Liver (tissue), 9 donors: ENCODE results near the gene LAMA2. TPM values are rescaled to one million over a fixed set of nuclear protein-coding genes. Genes with fewer than 3 reads are reported as not detected.

Experiments used
- DNase-seq: peaks from one replicate; pipeline ENCODE4 v3.0.0-alpha.2; 2017; ENCODE audit warnings: low spot score
- H3K27ac ChIP-seq, 2 donors: one replicate each; pipeline ENCODE4 v1.7.0; 2013; ENCODE audit warnings: inconsistent platforms in 2 of 2, low read length in 2 of 2, control low read depth in 1 of 2, low read depth in 1 of 2, mild to moderate bottlenecking in 1 of 2
- H3K27me3 ChIP-seq, 4 donors: one replicate each; pipeline versions ENCODE4 v1.6.1 to v1.7.0; 2013; ENCODE audit warnings: low read length in 3 of 4, inconsistent platforms in 1 of 4, mild to moderate bottlenecking in 1 of 4, moderate library complexity in 1 of 4; ENCODE audit not compliant: control insufficient read depth in 4 of 4, insufficient read depth in 4 of 4
- H3K36me3 ChIP-seq, 4 donors: one replicate each; pipeline versions ENCODE4 v1.6.1 to v1.7.0; 2013; ENCODE audit warnings: low read length in 3 of 4, mild to moderate bottlenecking in 3 of 4, low read depth in 1 of 4, moderate library complexity in 1 of 4; ENCODE audit not compliant: control insufficient read depth in 4 of 4, insufficient read depth in 3 of 4
- H3K4me1 ChIP-seq, 4 donors: one replicate each; pipeline versions ENCODE4 v1.6.1 to v1.7.0; 2013; ENCODE audit warnings: low read length in 3 of 4, mild to moderate bottlenecking in 3 of 4, moderate library complexity in 1 of 4; ENCODE audit not compliant: control insufficient read depth in 4 of 4, insufficient read depth in 4 of 4
- H3K4me3 ChIP-seq, 3 donors: one replicate each; pipeline versions ENCODE4 v1.6.1 to v1.7.0; 2013; ENCODE audit warnings: low read length in 3 of 3, control low read depth in 1 of 3, low read depth in 1 of 3, mild to moderate bottlenecking in 1 of 3
- H3K9ac ChIP-seq, 2 donors: one replicate each; pipeline ENCODE4 v1.7.0; 2013; ENCODE audit warnings: low read length in 2 of 2, mild to moderate bottlenecking in 2 of 2, moderate library complexity in 2 of 2, control low read depth in 1 of 2, low read depth in 1 of 2
- H3K9me3 ChIP-seq, 4 donors: one replicate each; pipeline versions ENCODE4 v1.6.1 to v1.7.0; 2013; ENCODE audit warnings: low read length in 3 of 4; ENCODE audit not compliant: control insufficient read depth in 4 of 4
- EGR1 ChIP-seq, 2 donors: IDR thresholded peaks; 2 replicates each; pipeline ENCODE4 v1.6.1; 2016 to 2018; ENCODE audit warnings: antibody characterized with exemption in 2 of 2, low read depth in 2 of 2
- FOXA1 ChIP-seq: IDR thresholded peaks from 2 replicates; pipeline ENCODE4 v1.6.1; 2016; ENCODE audit warnings: antibody characterized with exemption
- FOXA2 ChIP-seq: IDR thresholded peaks from 2 replicates; pipeline ENCODE4 v1.6.1; 2016; ENCODE audit warnings: antibody characterized with exemption
- GABPA ChIP-seq, 2 donors: IDR thresholded peaks in 1 of 2; conservative IDR thresholded peaks in 1 of 2; 2 replicates each; pipeline ENCODE4 v1.6.1; 2016; ENCODE audit warnings: antibody characterized with exemption in 2 of 2, mild to moderate bottlenecking in 1 of 2, moderate library complexity in 1 of 2
- HNF4A ChIP-seq, 2 donors: conservative IDR thresholded peaks; 2 replicates each; pipeline ENCODE4 v1.6.1; 2016; ENCODE audit warnings: antibody characterized with exemption in 2 of 2, mild to moderate bottlenecking in 2 of 2
- HNF4G ChIP-seq: IDR thresholded peaks from 2 replicates; pipeline ENCODE4 v1.6.1; 2016; ENCODE audit warnings: antibody characterized with exemption
- JUND ChIP-seq, 2 donors: IDR thresholded peaks; 2 replicates each; pipeline ENCODE4 v1.6.1; 2016; ENCODE audit warnings: antibody characterized with exemption in 2 of 2
- NR2F2 ChIP-seq: IDR thresholded peaks from 2 replicates; pipeline ENCODE4 v1.6.1; 2016; ENCODE audit warnings: antibody characterized with exemption
- RAD21 ChIP-seq, 2 donors: IDR thresholded peaks; 2 replicates each; pipeline ENCODE4 v1.6.1; 2016; ENCODE audit warnings: antibody characterized with exemption in 2 of 2, mild to moderate bottlenecking in 2 of 2
- RXRA ChIP-seq, 2 donors: IDR thresholded peaks; 2 replicates each; pipeline ENCODE4 v1.6.1; 2017 to 2018; ENCODE audit warnings: antibody characterized with exemption in 2 of 2, mild to moderate bottlenecking in 1 of 2
- SP1 ChIP-seq: IDR thresholded peaks from 2 replicates; pipeline ENCODE4 v1.6.1; 2018; ENCODE audit warnings: antibody characterized with exemption, mild to moderate bottlenecking
- TAF1 ChIP-seq: conservative IDR thresholded peaks from 2 replicates; pipeline ENCODE4 v1.6.1; 2016; ENCODE audit warnings: antibody characterized with exemption, mild to moderate bottlenecking
- YY1 ChIP-seq: IDR thresholded peaks from 2 replicates; pipeline ENCODE4 v1.6.1; 2016; ENCODE audit warnings: antibody characterized with exemption, mild to moderate bottlenecking
- WGBS: extraction: QIAGEN DNeasy Blood & Tissue Kit; methylation state at CpG from one replicate; pipeline ENCODE4 v1.1.7; 2013; 5-methylcytosine and 5-hydroxymethylcytosine counted together
- polyA plus RNA-seq, 2 donors: library from polyadenylated mRNA; stranded (reverse) in 1 of 2; unstranded in 1 of 2; fragments of 200-250 nt in 1 of 2; fragments of >200 nt in 1 of 2; fragmentation: Nextera tagmentation in 1 of 2; extraction: Ambion mirVana in 1 of 2; gene quantifications; one replicate each; pipeline versions ENCODE4 v1.2.1 to v1.2.3, GENCODE V29; 2013 to 2015
- total RNA-seq, 2 donors: library from RNA; depleted of rRNA; stranded (reverse); fragments of >200 nt; gene quantifications; one replicate each; pipeline ENCODE4 v1.2.3, GENCODE V29; 2014
- TF ChIP-seq, protein P1 (sequence below): IDR thresholded peaks from 2 replicates; pipeline ENCODE4 v1.6.1; 2016; ENCODE audit warnings: antibody characterized with exemption
- TF ChIP-seq, protein P2 (sequence below): IDR thresholded peaks from 2 replicates; pipeline ENCODE4 v1.6.1; 2016; ENCODE audit warnings: antibody characterized with exemption
- TF ChIP-seq, protein P3 (sequence below): fragments of 150-350 bp; IDR thresholded peaks from 2 replicates; pipeline ENCODE4 v1.5.1; 2017; ENCODE audit warnings: improper control_type of control experiment, low read depth, low read length; ENCODE audit not compliant: missing input control
- TF ChIP-seq, protein P4 (sequence below): IDR thresholded peaks from 2 replicates; pipeline ENCODE4 v1.6.1; 2016; ENCODE audit warnings: antibody characterized with exemption
- TF ChIP-seq, protein P5 (sequence below): IDR thresholded peaks from 2 replicates; pipeline ENCODE4 v1.6.1; 2016; ENCODE audit warnings: antibody characterized with exemption, mild to moderate bottlenecking
- donor health status: healthy.
- donor health status: healthy.
- donor health status: healthy.
- donor health status: healthy.
- donor health status: healthy.

LAMA2 gene
- total and polyA plus RNA-seq, 4 donors = 1.3 to 17.0 (median 3.0) TPM

DNA sequence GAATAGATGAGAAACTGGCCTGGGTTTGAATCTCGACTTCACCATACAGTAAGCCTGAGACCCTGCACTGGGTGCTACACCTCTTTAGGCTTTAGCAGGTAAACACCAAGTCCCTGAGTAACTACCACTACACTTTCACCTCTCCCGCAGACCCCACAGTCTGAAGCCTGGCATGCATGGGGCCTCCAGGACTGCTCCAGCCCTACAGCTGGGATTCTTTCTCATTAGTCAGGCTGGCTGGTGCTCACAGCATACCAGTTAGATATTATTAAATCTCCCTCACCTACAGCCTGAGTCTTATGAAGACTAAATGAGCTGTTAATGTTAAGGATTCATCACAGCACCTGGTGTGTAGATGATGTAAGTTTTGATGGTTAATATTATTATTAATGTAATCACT, 438.4 kb downstream of the LAMA2 start (continued):
- TF ChIP-seq, protein P1, sequence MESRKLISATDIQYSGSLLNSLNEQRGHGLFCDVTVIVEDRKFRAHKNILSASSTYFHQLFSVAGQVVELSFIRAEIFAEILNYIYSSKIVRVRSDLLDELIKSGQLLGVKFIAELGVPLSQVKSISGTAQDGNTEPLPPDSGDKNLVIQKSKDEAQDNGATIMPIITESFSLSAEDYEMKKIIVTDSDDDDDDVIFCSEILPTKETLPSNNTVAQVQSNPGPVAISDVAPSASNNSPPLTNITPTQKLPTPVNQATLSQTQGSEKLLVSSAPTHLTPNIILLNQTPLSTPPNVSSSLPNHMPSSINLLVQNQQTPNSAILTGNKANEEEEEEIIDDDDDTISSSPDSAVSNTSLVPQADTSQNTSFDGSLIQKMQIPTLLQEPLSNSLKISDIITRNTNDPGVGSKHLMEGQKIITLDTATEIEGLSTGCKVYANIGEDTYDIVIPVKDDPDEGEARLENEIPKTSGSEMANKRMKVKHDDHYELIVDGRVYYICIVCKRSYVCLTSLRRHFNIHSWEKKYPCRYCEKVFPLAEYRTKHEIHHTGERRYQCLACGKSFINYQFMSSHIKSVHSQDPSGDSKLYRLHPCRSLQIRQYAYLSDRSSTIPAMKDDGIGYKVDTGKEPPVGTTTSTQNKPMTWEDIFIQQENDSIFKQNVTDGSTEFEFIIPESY = no peak
- TF ChIP-seq HNF4A (conservative IDR thresholded peaks at IDR 0.05) = no peak

DNA sequence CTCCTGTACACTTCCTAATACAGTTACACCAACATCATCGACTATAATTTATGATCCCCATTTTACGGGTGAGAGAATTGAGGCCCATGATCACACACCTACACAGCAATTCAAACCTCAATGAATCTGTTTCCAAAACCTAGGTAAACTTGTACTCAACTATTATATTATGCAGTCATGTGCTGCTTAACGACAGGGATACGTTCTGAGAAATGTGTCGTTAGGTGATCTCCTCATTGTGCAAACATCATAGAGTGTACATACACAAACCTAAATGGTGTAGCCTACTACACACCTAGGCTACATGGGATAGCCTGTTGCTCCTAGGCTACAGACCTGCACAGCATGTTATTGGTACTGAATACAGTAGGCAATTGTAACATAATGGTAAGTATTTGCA, 441.4 kb downstream of the LAMA2 start:
- Histone ChIP-seq H3K4me3 (no peak overlapping the region), H3K27ac (no peak overlapping the region), H3K36me3 (no peaks in the 10 kb centered on the region), H3K27me3 (peaks cover 0 to 3% (median 0%) of the 10 kb centered on the region in 4 donors), H3K9me3 (no peaks in the 10 kb centered on the region), H3K9ac (no peak overlapping the region), H3K4me1 (no peaks in the 10 kb centered on the region)
- no peak for DNase-seq
- WGBS = 84% methylated on average over 5 of the region's 5 CpGs
- TF ChIP-seq HNF4A (conservative IDR thresholded peaks at IDR 0.05) (no peak), RAD21 (IDR thresholded peaks at IDR 0.05) (no peak)

DNA sequence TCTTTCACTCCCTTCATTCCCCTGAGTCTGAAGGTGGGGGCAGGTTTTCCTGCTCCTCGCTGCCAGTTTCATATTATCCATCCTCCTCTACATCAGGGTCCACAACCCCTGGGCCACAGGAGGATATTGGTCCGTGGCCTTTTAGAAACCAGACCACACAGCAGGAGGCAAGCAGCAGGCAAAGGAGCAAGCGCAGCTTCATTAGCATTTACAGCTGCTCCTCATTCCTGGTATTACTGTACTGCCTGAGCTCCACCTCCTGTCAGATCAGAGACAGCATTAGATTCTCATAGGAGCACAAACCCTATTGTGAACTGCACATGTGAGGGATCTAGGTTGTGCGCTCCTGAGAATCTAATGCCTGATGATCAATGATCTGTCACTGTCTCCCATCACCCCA, 446.7 kb downstream of the LAMA2 start:
- Histone ChIP-seq H3K9ac (no peak overlapping the region), H3K4me3 (no peak overlapping the region), H3K4me1 (no peaks in the 10 kb centered on the region), H3K27me3 (peaks cover 0 to 5% (median 0%) of the 10 kb centered on the region in 4 donors), H3K36me3 (no peaks in the 10 kb centered on the region), H3K9me3 (no peaks in the 10 kb centered on the region), H3K27ac (no peak overlapping the region)
- WGBS = 75% methylated on average over 4 of the region's 4 CpGs
- TF ChIP-seq EGR1 (IDR thresholded peaks at IDR 0.05; ENCODE audit: low read depth in 2 of 2) (no peak), FOXA2 (no peak), JUND (IDR thresholded peaks at IDR 0.05) (no peak), TAF1 (no peak), HNF4A (conservative IDR thresholded peaks at IDR 0.05) (no peak), RXRA (IDR thresholded peaks at IDR 0.05) (no peak), NR2F2 (no peak), SP1 (no peak), RAD21 (IDR thresholded peaks at IDR 0.05) (no peak), HNF4G (no peak), FOXA1 (no peak), GABPA (IDR thresholded peaks at IDR 0.05 in 1 of 2, conservative IDR thresholded peaks at IDR 0.05 in 1 of 2) (no peak), YY1 (no peak)
- TF ChIP-seq, protein P2, sequence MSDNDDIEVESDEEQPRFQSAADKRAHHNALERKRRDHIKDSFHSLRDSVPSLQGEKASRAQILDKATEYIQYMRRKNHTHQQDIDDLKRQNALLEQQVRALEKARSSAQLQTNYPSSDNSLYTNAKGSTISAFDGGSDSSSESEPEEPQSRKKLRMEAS = no peak
- TF ChIP-seq, protein P3, sequence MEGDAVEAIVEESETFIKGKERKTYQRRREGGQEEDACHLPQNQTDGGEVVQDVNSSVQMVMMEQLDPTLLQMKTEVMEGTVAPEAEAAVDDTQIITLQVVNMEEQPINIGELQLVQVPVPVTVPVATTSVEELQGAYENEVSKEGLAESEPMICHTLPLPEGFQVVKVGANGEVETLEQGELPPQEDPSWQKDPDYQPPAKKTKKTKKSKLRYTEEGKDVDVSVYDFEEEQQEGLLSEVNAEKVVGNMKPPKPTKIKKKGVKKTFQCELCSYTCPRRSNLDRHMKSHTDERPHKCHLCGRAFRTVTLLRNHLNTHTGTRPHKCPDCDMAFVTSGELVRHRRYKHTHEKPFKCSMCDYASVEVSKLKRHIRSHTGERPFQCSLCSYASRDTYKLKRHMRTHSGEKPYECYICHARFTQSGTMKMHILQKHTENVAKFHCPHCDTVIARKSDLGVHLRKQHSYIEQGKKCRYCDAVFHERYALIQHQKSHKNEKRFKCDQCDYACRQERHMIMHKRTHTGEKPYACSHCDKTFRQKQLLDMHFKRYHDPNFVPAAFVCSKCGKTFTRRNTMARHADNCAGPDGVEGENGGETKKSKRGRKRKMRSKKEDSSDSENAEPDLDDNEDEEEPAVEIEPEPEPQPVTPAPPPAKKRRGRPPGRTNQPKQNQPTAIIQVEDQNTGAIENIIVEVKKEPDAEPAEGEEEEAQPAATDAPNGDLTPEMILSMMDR = no peak
- TF ChIP-seq, protein P1 = no peak
- TF ChIP-seq, protein P4, sequence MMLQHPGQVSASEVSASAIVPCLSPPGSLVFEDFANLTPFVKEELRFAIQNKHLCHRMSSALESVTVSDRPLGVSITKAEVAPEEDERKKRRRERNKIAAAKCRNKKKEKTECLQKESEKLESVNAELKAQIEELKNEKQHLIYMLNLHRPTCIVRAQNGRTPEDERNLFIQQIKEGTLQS = no peak
- TF ChIP-seq, protein P5, sequence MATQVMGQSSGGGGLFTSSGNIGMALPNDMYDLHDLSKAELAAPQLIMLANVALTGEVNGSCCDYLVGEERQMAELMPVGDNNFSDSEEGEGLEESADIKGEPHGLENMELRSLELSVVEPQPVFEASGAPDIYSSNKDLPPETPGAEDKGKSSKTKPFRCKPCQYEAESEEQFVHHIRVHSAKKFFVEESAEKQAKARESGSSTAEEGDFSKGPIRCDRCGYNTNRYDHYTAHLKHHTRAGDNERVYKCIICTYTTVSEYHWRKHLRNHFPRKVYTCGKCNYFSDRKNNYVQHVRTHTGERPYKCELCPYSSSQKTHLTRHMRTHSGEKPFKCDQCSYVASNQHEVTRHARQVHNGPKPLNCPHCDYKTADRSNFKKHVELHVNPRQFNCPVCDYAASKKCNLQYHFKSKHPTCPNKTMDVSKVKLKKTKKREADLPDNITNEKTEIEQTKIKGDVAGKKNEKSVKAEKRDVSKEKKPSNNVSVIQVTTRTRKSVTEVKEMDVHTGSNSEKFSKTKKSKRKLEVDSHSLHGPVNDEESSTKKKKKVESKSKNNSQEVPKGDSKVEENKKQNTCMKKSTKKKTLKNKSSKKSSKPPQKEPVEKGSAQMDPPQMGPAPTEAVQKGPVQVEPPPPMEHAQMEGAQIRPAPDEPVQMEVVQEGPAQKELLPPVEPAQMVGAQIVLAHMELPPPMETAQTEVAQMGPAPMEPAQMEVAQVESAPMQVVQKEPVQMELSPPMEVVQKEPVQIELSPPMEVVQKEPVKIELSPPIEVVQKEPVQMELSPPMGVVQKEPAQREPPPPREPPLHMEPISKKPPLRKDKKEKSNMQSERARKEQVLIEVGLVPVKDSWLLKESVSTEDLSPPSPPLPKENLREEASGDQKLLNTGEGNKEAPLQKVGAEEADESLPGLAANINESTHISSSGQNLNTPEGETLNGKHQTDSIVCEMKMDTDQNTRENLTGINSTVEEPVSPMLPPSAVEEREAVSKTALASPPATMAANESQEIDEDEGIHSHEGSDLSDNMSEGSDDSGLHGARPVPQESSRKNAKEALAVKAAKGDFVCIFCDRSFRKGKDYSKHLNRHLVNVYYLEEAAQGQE = no peak
- no peak for DNase-seq
